SK-N-SH treated with all-trans-retinoic acid at 6 μM for 48 hours (cell line): ENCODE results near the gene CD79A.

ENCODE experiments used
- ATAC-seq: fragments of 200-7000 bp; cut with Tn5 transposase; 3 replicates; pipeline ENCODE4 v1.9.1; 2020; ENCODE audit warnings: mild to moderate bottlenecking, moderate library complexity
- ARNTL ChIP-seq: fragments of 450-650 bp; formaldehyde crosslinking; IDR thresholded peaks from 2 replicates; pipeline ENCODE4 v1.5.0; 2020; ENCODE audit warnings: low read depth, mild to moderate bottlenecking, moderate library complexity, borderline replicate concordance
- BACH2 ChIP-seq: fragments of 250-450 bp; sonication (Bioruptor Pico); IDR thresholded peaks from 2 replicates; pipeline ENCODE4 v1.9.0; 2021; ENCODE audit warnings: mild to moderate bottlenecking, borderline replicate concordance
- CSDC2 ChIP-seq: fragments of 250-450 bp; sonication (Bioruptor Pico); IDR thresholded peaks from 2 replicates; pipeline ENCODE4 v1.5.0; 2020; ENCODE audit warnings: mild to moderate bottlenecking, moderate library complexity
- ESRRG ChIP-seq: fragments of 250-450 bp; sonication (Bioruptor Pico); IDR thresholded peaks from 2 replicates; pipeline ENCODE4 v1.6.1; 2021; ENCODE audit warnings: mild to moderate bottlenecking
- GLIS3 ChIP-seq: fragments of 250-450 bp; sonication (Bioruptor Pico); IDR thresholded peaks from 2 replicates; pipeline ENCODE4 v1.5.0; 2020; ENCODE audit warnings: mild to moderate bottlenecking, moderate library complexity
- ISL1 ChIP-seq: fragments of 250-450 bp; sonication (Bioruptor Pico); IDR thresholded peaks from 2 replicates; pipeline ENCODE4 v2.1.2; 2022; ENCODE audit warnings: mild to moderate bottlenecking, moderate library complexity
- OSR1 ChIP-seq: fragments of 250-450 bp; sonication (Bioruptor Pico); IDR thresholded peaks from 2 replicates; pipeline ENCODE4 v1.8.0; 2022; ENCODE audit warnings: moderate library complexity, mild to moderate bottlenecking, inconsistent platforms
- PPARA ChIP-seq: fragments of 250-450 bp; sonication (Bioruptor Pico); IDR thresholded peaks from 2 replicates; pipeline ENCODE4 v1.5.0; 2020; ENCODE audit warnings: mild to moderate bottlenecking, borderline replicate concordance
- RARB ChIP-seq: fragments of 250-450 bp; sonication (Bioruptor Pico); IDR thresholded peaks from 2 replicates; pipeline ENCODE4 v1.8.0; 2021; ENCODE audit warnings: mild to moderate bottlenecking, moderate library complexity
- SNAI2 ChIP-seq: fragments of 250-450 bp; sonication (Bioruptor Pico); IDR thresholded peaks from 2 replicates; pipeline ENCODE4 v1.5.0; 2020; ENCODE audit warnings: mild to moderate bottlenecking, moderate library complexity
- TCF4 ChIP-seq: fragments of 250-450 bp; sonication (Bioruptor Pico); IDR thresholded peaks from 2 replicates; pipeline ENCODE4 v1.8.0; 2021; ENCODE audit warnings: mild to moderate bottlenecking, moderate library complexity, borderline replicate concordance
- TOX ChIP-seq: fragments of 250-450 bp; sonication (Bioruptor Pico); IDR thresholded peaks from 2 replicates; pipeline ENCODE4 v1.8.0; 2021; ENCODE audit warnings: mild to moderate bottlenecking, moderate library complexity, borderline replicate concordance
- ZC3H10 ChIP-seq: fragments of 250-450 bp; sonication (Bioruptor Pico); IDR thresholded peaks from 2 replicates; pipeline ENCODE4 v1.5.1; 2021; ENCODE audit warnings: mild to moderate bottlenecking, moderate library complexity
- ZFP3 ChIP-seq: fragments of 250-450 bp; sonication (Bioruptor Pico); IDR thresholded peaks from 2 replicates; pipeline ENCODE4 v1.5.0; 2020; ENCODE audit warnings: mild to moderate bottlenecking, moderate library complexity
- ZFP30 ChIP-seq: fragments of 450-650 bp; formaldehyde crosslinking; IDR thresholded peaks from 2 replicates; pipeline ENCODE4 v1.5.0; 2022; ENCODE audit warnings: mild to moderate bottlenecking, moderate library complexity
- ZNF565 ChIP-seq: fragments of 450-650 bp; formaldehyde crosslinking; conservative IDR thresholded peaks from 2 replicates; pipeline ENCODE4 v1.5.0; 2020; ENCODE audit warnings: low read depth, mild to moderate bottlenecking, moderate library complexity
- ZNF70 ChIP-seq: fragments of 450-650 bp; formaldehyde crosslinking; IDR thresholded peaks from 2 replicates; pipeline ENCODE4 v1.5.0; 2020; ENCODE audit warnings: mild to moderate bottlenecking, moderate library complexity
- ZNF8 ChIP-seq: fragments of 450-650 bp; formaldehyde crosslinking; IDR thresholded peaks from 2 replicates; pipeline ENCODE4 v1.5.0; 2020; ENCODE audit warnings: mild to moderate bottlenecking, moderate library complexity
- TF ChIP-seq, protein P1 (sequence below): fragments of 250-450 bp; sonication (Bioruptor Pico); IDR thresholded peaks from 2 replicates; pipeline ENCODE4 v1.5.1; 2021; ENCODE audit warnings: mild to moderate bottlenecking, moderate library complexity
- TF ChIP-seq, protein P2 (sequence below): fragments of 250-450 bp; sonication (Bioruptor Pico); IDR thresholded peaks from 2 replicates; pipeline ENCODE4 v1.5.1; 2020; ENCODE audit warnings: low read depth, mild to moderate bottlenecking, moderate library complexity
- TF ChIP-seq, protein P3 (sequence below): fragments of 250-450 bp; sonication (Bioruptor Pico); IDR thresholded peaks from 2 replicates; pipeline ENCODE4 v1.8.0; 2020; ENCODE audit warnings: mild to moderate bottlenecking, moderate library complexity, borderline replicate concordance
- TF ChIP-seq, protein P4 (sequence below): fragments of 250-450 bp; sonication (Bioruptor Pico); IDR thresholded peaks from 2 replicates; pipeline ENCODE4 v1.8.0; 2021; ENCODE audit warnings: low read depth, mild to moderate bottlenecking, moderate library complexity, borderline replicate concordance

The CD79A gene

DNA sequence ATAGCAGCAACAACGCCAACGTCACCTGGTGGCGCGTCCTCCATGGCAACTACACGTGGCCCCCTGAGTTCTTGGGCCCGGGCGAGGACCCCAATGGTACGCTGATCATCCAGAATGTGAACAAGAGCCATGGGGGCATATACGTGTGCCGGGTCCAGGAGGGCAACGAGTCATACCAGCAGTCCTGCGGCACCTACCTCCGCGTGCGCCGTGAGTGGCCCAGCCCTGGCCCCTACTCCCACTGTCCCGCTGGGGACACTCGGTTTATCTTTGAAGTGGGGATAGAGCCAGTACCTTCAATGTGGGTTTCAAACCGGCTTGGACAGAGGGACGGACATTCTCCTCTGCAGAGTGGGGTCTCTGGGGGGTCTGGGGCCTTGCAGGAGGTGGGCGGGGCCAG lies 2.0 kb downstream of the CD79A start:
- no peak for TF ChIP-seq RARB (CRISPR knock-in tag)
- no peak for TF ChIP-seq ARNTL
- TF ChIP-seq, protein P1, sequence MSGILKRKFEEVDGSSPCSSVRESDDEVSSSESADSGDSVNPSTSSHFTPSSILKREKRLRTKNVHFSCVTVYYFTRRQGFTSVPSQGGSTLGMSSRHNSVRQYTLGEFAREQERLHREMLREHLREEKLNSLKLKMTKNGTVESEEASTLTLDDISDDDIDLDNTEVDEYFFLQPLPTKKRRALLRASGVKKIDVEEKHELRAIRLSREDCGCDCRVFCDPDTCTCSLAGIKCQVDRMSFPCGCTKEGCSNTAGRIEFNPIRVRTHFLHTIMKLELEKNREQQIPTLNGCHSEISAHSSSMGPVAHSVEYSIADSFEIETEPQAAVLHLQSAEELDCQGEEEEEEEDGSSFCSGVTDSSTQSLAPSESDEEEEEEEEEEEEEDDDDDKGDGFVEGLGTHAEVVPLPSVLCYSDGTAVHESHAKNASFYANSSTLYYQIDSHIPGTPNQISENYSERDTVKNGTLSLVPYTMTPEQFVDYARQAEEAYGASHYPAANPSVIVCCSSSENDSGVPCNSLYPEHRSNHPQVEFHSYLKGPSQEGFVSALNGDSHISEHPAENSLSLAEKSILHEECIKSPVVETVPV (CRISPR knock-in tag) = no peak
- no peak for TF ChIP-seq ZFP30 (CRISPR knock-in tag)
- TF ChIP-seq ZNF565 (CRISPR knock-in tag) = no peak
- TF ChIP-seq CSDC2 (CRISPR knock-in tag) = no peak
- TF ChIP-seq, protein P2, sequence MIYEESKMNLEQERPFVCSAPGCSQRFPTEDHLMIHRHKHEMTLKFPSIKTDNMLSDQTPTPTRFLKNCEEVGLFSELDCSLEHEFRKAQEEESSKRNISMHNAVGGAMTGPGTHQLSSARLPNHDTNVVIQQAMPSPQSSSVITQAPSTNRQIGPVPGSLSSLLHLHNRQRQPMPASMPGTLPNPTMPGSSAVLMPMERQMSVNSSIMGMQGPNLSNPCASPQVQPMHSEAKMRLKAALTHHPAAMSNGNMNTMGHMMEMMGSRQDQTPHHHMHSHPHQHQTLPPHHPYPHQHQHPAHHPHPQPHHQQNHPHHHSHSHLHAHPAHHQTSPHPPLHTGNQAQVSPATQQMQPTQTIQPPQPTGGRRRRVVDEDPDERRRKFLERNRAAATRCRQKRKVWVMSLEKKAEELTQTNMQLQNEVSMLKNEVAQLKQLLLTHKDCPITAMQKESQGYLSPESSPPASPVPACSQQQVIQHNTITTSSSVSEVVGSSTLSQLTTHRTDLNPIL (CRISPR knock-in tag) = no peak
- no peak for TF ChIP-seq OSR1 (CRISPR knock-in tag)
- no peak for TF ChIP-seq ESRRG (CRISPR knock-in tag)
- no peak for TF ChIP-seq TOX (CRISPR knock-in tag)
- TF ChIP-seq BACH2 = no peak
- no peak for TF ChIP-seq PPARA (CRISPR knock-in tag)
- TF ChIP-seq ZNF8 (CRISPR knock-in tag) = no peak
- TF ChIP-seq ZC3H10 = no peak
- no peak for TF ChIP-seq ISL1 (CRISPR knock-in tag)
- no peak for TF ChIP-seq TCF4 (CRISPR knock-in tag)
- TF ChIP-seq, protein P3, sequence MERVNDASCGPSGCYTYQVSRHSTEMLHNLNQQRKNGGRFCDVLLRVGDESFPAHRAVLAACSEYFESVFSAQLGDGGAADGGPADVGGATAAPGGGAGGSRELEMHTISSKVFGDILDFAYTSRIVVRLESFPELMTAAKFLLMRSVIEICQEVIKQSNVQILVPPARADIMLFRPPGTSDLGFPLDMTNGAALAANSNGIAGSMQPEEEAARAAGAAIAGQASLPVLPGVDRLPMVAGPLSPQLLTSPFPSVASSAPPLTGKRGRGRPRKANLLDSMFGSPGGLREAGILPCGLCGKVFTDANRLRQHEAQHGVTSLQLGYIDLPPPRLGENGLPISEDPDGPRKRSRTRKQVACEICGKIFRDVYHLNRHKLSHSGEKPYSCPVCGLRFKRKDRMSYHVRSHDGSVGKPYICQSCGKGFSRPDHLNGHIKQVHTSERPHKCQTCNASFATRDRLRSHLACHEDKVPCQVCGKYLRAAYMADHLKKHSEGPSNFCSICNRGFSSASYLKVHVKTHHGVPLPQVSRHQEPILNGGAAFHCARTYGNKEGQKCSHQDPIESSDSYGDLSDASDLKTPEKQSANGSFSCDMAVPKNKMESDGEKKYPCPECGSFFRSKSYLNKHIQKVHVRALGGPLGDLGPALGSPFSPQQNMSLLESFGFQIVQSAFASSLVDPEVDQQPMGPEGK (CRISPR knock-in tag) = no peak
- TF ChIP-seq, protein P4, sequence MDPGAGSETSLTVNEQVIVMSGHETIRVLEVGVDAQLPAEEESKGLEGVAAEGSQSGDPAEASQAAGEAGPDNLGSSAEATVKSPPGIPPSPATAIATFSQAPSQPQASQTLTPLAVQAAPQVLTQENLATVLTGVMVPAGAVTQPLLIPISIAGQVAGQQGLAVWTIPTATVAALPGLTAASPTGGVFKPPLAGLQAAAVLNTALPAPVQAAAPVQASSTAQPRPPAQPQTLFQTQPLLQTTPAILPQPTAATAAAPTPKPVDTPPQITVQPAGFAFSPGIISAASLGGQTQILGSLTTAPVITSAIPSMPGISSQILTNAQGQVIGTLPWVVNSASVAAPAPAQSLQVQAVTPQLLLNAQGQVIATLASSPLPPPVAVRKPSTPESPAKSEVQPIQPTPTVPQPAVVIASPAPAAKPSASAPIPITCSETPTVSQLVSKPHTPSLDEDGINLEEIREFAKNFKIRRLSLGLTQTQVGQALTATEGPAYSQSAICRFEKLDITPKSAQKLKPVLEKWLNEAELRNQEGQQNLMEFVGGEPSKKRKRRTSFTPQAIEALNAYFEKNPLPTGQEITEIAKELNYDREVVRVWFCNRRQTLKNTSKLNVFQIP (CRISPR knock-in tag) = no peak
- TF ChIP-seq, all 23 proteins: peak for 0
- ATAC-seq = no peak

DNA sequence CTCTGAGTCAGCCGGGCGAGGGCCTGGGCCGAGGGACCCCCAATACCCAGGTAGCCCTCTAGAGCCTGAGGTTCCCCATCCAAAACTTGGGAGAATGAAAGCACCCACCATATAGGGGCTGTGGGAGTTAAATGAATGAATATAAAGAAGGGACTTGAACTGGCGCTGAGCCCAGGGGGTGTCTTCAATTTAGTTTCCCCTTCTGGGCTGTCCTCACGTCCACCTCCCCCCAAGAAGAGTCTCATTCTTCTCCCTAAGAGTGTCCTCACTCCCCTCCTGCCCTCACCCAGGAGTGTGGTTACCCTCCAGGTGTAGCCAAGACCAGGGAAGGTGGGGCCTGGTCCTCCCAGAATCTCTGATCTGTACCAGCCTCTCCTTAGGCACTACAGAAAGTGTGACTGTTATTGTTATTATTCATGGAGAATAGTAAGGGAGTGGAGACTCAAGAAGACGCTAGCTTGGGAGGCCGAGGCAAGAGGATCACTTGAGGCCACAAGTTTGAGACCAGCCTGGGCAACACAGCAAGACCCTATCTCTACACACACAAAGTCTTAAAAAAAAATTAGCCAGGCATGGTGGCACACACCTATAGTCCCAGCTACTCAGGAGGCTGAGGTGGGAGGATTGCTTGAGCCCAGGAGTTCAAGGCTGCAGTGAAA lies 2.7 kb downstream of the CD79A start:
- ATAC-seq = no peak
- TF ChIP-seq TCF4 (CRISPR knock-in tag) (no peak), SNAI2 (CRISPR knock-in tag) (no peak), ZNF565 (CRISPR knock-in tag) (no peak), PPARA (CRISPR knock-in tag) (no peak), ZNF70 (CRISPR knock-in tag) (no peak), BACH2 (no peak), ZFP3 (CRISPR knock-in tag) (no peak), OSR1 (CRISPR knock-in tag) (no peak), ZFP30 (CRISPR knock-in tag) (no peak), ARNTL (no peak), ESRRG (CRISPR knock-in tag) (no peak), GLIS3 (CRISPR knock-in tag) (no peak), TOX (CRISPR knock-in tag) (no peak), ZNF8 (CRISPR knock-in tag) (no peak), RARB (CRISPR knock-in tag) (no peak), ZC3H10 (no peak), ISL1 (CRISPR knock-in tag) (no peak)
- TF ChIP-seq, protein P1 (CRISPR knock-in tag) = no peak
- TF ChIP-seq, protein P3 (CRISPR knock-in tag) = no peak
- TF ChIP-seq, protein P2 (CRISPR knock-in tag) = no peak
